ENCODE measurements around the gene STPG1. TPM values are rescaled to one million over a fixed set of nuclear protein-coding genes. Genes with fewer than 3 reads are reported as not detected.

Gene STPG1
- total and polyA plus RNA-seq, 7 donors = 0.89 to 4.2 (median 1.4) TPM

- no peak for TF ChIP-seq CTCF (IDR thresholded peaks at IDR 0.05)
- H3K27ac ChIP-seq = no peak overlapping the region
- no peaks in the 10 kb centered on the region for H3K36me3 ChIP-seq (ENCODE audit: insufficient read depth in 1 of 2, low read depth in 1 of 2)
- no peaks in the 10 kb centered on the region for H3K9me3 ChIP-seq
- ATAC-seq (no peak), DNase-seq (no peak)
- no peaks in the 10 kb centered on the region for H3K27me3 ChIP-seq (ENCODE audit: insufficient read depth in 3 of 3, low read length in 2 of 3)
- intact Hi-C loops (cut with DNase I) = no loop called here
- WGBS, 3 donors = 90 to 94% (median 91%) methylated on average over 8 of the region's 8 CpGs
- no peak overlapping the region for H3K4me3 ChIP-seq
- H3K4me1 ChIP-seq = no peaks in the 10 kb centered on the region
Observed at GRCh38 chr1:24339996-24340395, 73.6 kb downstream of the STPG1 start.

GRCh38 chr1:24338447-24338846, 75.1 kb downstream of the STPG1 start:
- no peak overlapping the region for H3K27ac ChIP-seq
- intact Hi-C loops (cut with DNase I) = no loop called here
- no peak for TF ChIP-seq CTCF (IDR thresholded peaks at IDR 0.05)
- no peaks in the 10 kb centered on the region for H3K36me3 ChIP-seq (ENCODE audit: insufficient read depth in 1 of 2, low read depth in 1 of 2)
- DNase-seq (no peak), ATAC-seq (no peak)
- H3K27me3 ChIP-seq (ENCODE audit: insufficient read depth in 3 of 3, low read length in 2 of 3) = no peaks in the 10 kb centered on the region
- H3K9me3 ChIP-seq = no peaks in the 10 kb centered on the region
- H3K4me3 ChIP-seq = no peak overlapping the region
- 79 to 89% (median 82%) methylated on average over 5 of the region's 5 CpGs for WGBS, 3 donors
- H3K4me1 ChIP-seq = no peaks in the 10 kb centered on the region

- H3K36me3 ChIP-seq (ENCODE audit: insufficient read depth in 1 of 2, low read depth in 1 of 2) = no peaks in the 10 kb centered on the region
- TF ChIP-seq CTCF (IDR thresholded peaks at IDR 0.05) = no peak
- no peak for ATAC-seq
- WGBS, 3 donors = 95 to 99% (median 99%) methylated on average over 4 of the region's 4 CpGs
- DNase-seq = peak in 1 of 2 donors; percentile 28
- no peaks in the 10 kb centered on the region for H3K4me1 ChIP-seq
- no peak overlapping the region for H3K4me3 ChIP-seq
- no peak overlapping the region for H3K27ac ChIP-seq
- intact Hi-C loops (cut with DNase I) = no loop called here
- no peaks in the 10 kb centered on the region for H3K9me3 ChIP-seq
- no peaks in the 10 kb centered on the region for H3K27me3 ChIP-seq (ENCODE audit: insufficient read depth in 3 of 3, low read length in 2 of 3)
Observed at GRCh38 chr1:24337455-24337854, 76.1 kb downstream of the STPG1 start.

- intact Hi-C loops (cut with DNase I) = no loop called here
- Histone ChIP-seq H3K9me3 (no peaks in the 10 kb centered on the region), H3K27me3 (ENCODE audit: insufficient read depth in 3 of 3, low read length in 2 of 3) (no peaks in the 10 kb centered on the region), H3K27ac (no peak overlapping the region), H3K4me3 (no peak overlapping the region), H3K4me1 (no peaks in the 10 kb centered on the region), H3K36me3 (ENCODE audit: insufficient read depth in 1 of 2, low read depth in 1 of 2) (no peaks in the 10 kb centered on the region)
- 46 to 50% (median 47%) methylated on average over 5 of the region's 5 CpGs for WGBS, 3 donors
- no peak for TF ChIP-seq CTCF (IDR thresholded peaks at IDR 0.05)
- DNase-seq (no peak), ATAC-seq (no peak)
Observed at GRCh38 chr1:24336075-24336474, 77.5 kb downstream of the STPG1 start.

- ATAC-seq = no peak
- intact Hi-C loops (cut with DNase I) = no loop called here
- no peak for TF ChIP-seq CTCF (IDR thresholded peaks at IDR 0.05)
- Histone ChIP-seq H3K36me3 (ENCODE audit: insufficient read depth in 1 of 2, low read depth in 1 of 2) (no peaks in the 10 kb centered on the region), H3K4me3 (no peak overlapping the region), H3K4me1 (no peaks in the 10 kb centered on the region), H3K27me3 (ENCODE audit: insufficient read depth in 3 of 3, low read length in 2 of 3) (peaks cover 0 to 5% (median 0%) of the 10 kb centered on the region in 3 donors), H3K27ac (no peak overlapping the region), H3K9me3 (no peaks in the 10 kb centered on the region)
- DNase-seq = no peak
- WGBS, 3 donors = 85 to 91% (median 86%) methylated on average over 7 of the region's 7 CpGs
Observed at GRCh38 chr1:24331961-24332673, 81.5 kb downstream of the STPG1 start.

All from psoas muscle (tissue), 8 donors.